Thoracic aorta (tissue), 2 donors: Measurements from ENCODE around the gene TFR2. TPM values are rescaled to one million over a fixed set of nuclear protein-coding genes. Genes with fewer than 3 reads are reported as not detected.

Experiments
- ATAC-seq: fragments of 150-250 bp; one replicate; pipeline ENCODE4 v1.8.0; 2017; ENCODE audit warnings: low read depth; ENCODE audit not compliant: insufficient number of reproducible peaks, low FRiP score
- DNase-seq: peaks from one replicate; pipeline ENCODE4 v3.0.0-alpha.2; 2020; ENCODE audit warnings: low spot score
- H3K27ac ChIP-seq, 2 donors: fragments of 200-600 bp; sonication (generic); 1 replicate in 1 of 2; 2 replicates in 1 of 2; pipeline ENCODE4 v1.5.1; 2016; ENCODE audit warnings: mild to moderate bottlenecking in 2 of 2, moderate library complexity in 2 of 2
- H3K27me3 ChIP-seq: fragments of 200-600 bp; sonication (generic); replicated peaks from 2 replicates; pipeline ENCODE4 v1.6.0; 2016; ENCODE audit warnings: mild to moderate bottlenecking; ENCODE audit not compliant: insufficient read depth
- H3K36me3 ChIP-seq: fragments of 200-600 bp; sonication (generic); one replicate; pipeline ENCODE4 v1.5.1; 2016
- H3K4me1 ChIP-seq, 2 donors: fragments of 200-600 bp; sonication (generic); 1 replicate in 1 of 2; 2 replicates in 1 of 2; pipeline versions ENCODE4 v1.5.1 to v1.6.0; 2016; ENCODE audit warnings: low read depth in 2 of 2, mild to moderate bottlenecking in 1 of 2; ENCODE audit not compliant: control insufficient read depth in 1 of 2
- H3K4me3 ChIP-seq: fragments of 200-600 bp; sonication (generic); 2 replicates; pipeline ENCODE4 v1.5.1; 2016; ENCODE audit warnings: mild to moderate bottlenecking
- H3K9me3 ChIP-seq: fragments of 200-600 bp; sonication (generic); 2 replicates; pipeline ENCODE4 v1.5.1; 2016
- CTCF ChIP-seq: fragments of 200-600 bp; sonication (generic); IDR thresholded peaks from one replicate; pipeline ENCODE4 v1.5.1; 2019; ENCODE audit warnings: antibody characterized with exemption
- total RNA-seq, 2 donors: library from RNA; depleted of rRNA; stranded (reverse); fragments of >200 nt; gene quantifications; one replicate each; pipeline versions ENCODE4 v1.1.0 to v1.2.3, GENCODE V29; 2016

Gene TFR2
- total RNA-seq, 2 donors from 2014 or later, result 0.35 to 1.9 TPM

GRCh38 chr7:100680576-100681271 is 39.4 kb upstream of the TFR2 start:
- Histone ChIP-seq H3K27me3 (no peaks in the 10 kb centered on the region), H3K36me3 (peaks cover 81% of the 10 kb centered on the region), H3K27ac (peak overlapping the region; percentile 26 to 43), H3K4me3 (no peak overlapping the region), H3K9me3 (no peaks in the 10 kb centered on the region), H3K4me1 (peaks cover 4 to 8% of the 10 kb centered on the region in 2 donors)
- ATAC-seq, result no peak
- no peak for TF ChIP-seq CTCF
- DNase-seq, result no peak

GRCh38 chr7:100679927-100680575 is 38.7 kb upstream of the TFR2 start:
- Histone ChIP-seq H3K4me3 (no peak overlapping the region), H3K27me3 (no peaks in the 10 kb centered on the region), H3K27ac (peak overlapping the region; percentile 26 to 43), H3K4me1 (peaks cover 4 to 8% of the 10 kb centered on the region in 2 donors), H3K9me3 (no peaks in the 10 kb centered on the region), H3K36me3 (peaks cover 76% of the 10 kb centered on the region)
- no peak for TF ChIP-seq CTCF
- ATAC-seq (no peak), DNase-seq (no peak)

GRCh38 chr7:100679129-100679926 is 38.0 kb upstream of the TFR2 start:
- no peak for TF ChIP-seq CTCF
- Histone ChIP-seq H3K9me3 (no peaks in the 10 kb centered on the region), H3K4me1 (peaks cover 4 to 8% of the 10 kb centered on the region in 2 donors), H3K4me3 (no peak overlapping the region), H3K36me3 (peaks cover 69% of the 10 kb centered on the region), H3K27ac (peak overlapping the region in 1 of 2 donors; percentile 26), H3K27me3 (no peaks in the 10 kb centered on the region)
- DNase-seq (no peak), ATAC-seq (no peak)

GRCh38 chr7:100678291-100678984 is 37.1 kb upstream of the TFR2 start:
- no peaks in the 10 kb centered on the region for H3K27me3 ChIP-seq
- no peak overlapping the region for H3K4me3 ChIP-seq
- no peak overlapping the region for H3K27ac ChIP-seq
- peaks cover 61% of the 10 kb centered on the region for H3K36me3 ChIP-seq
- ATAC-seq (no peak), DNase-seq (no peak)
- no peak for TF ChIP-seq CTCF
- no peaks in the 10 kb centered on the region for H3K9me3 ChIP-seq
- H3K4me1 ChIP-seq, result peaks cover 4 to 8% of the 10 kb centered on the region in 2 donors
